PC-9 (cell line): ENCODE measurements around the gene BST2. TPM values are rescaled to one million over a fixed set of nuclear protein-coding genes. Genes with fewer than 3 reads are reported as not detected.

Experiments
- Bru-seq: library from RNA; stranded (reverse); fragments of 400-500 nt; gene quantifications from one replicate; lab custom pipeline; 2021; lab: Mats Ljungman, UMichigan
- BruChase-seq, 2 experiments: library from RNA; stranded (reverse); fragments of 400-500 nt; gene quantifications; one replicate each; lab custom pipeline; 2021; lab: Mats Ljungman, UMichigan
- BruUV-seq: library from RNA; stranded (reverse); fragments of 400-500 nt; replicated peaks from 2 replicates; lab custom pipeline; 2021; lab: Mats Ljungman, UMichigan
- CTCF ChIA-PET: fragments of 300-600 bp; sonication (Branson Sonifier 250); formaldehyde crosslinking; loops from one replicate; lab custom pipeline; 2022; ENCODE audit warnings: antibody characterized with exemption; lab: Charles Lee
- POLR2A ChIA-PET: fragments of 300-600 bp; sonication (Branson Sonifier 250); formaldehyde crosslinking; loops from one replicate; lab custom pipeline; 2022; ENCODE audit warnings: antibody characterized with exemption; ENCODE audit not compliant: unreplicated experiment; lab: Charles Lee
- DNase-seq, 2 experiments: peaks; one replicate each; pipeline versions ENCODE4 v3.0.0 to v3.0.0-alpha.2; 2015 to 2022; ENCODE audit warnings: mixed read lengths in 1 of 2
- H2AFZ ChIP-seq: fragments of 200-600 bp; sonication (generic); 2 replicates; pipeline ENCODE4 v1.8.1; 2017; ENCODE audit warnings: antibody characterized with exemption
- H3F3A ChIP-seq: fragments of 200-600 bp; sonication (generic); 2 replicates; pipeline ENCODE4 v1.8.1; 2017; ENCODE audit warnings: antibody characterized with exemption, mild to moderate bottlenecking, low read depth; ENCODE audit not compliant: insufficient read depth
- H3K27ac ChIP-seq: fragments of 200-600 bp; sonication (generic); 2 replicates; pipeline ENCODE4 v1.6.1; 2016; ENCODE audit warnings: mixed run types
- H3K27me3 ChIP-seq: fragments of 200-600 bp; sonication (generic); 2 replicates; pipeline ENCODE4 v1.6.1; 2016; ENCODE audit warnings: low read depth, mixed run types; ENCODE audit not compliant: insufficient read depth
- H3K36me3 ChIP-seq: fragments of 200-600 bp; sonication (generic); 2 replicates; pipeline ENCODE4 v1.6.1; 2016; ENCODE audit warnings: low read depth, mixed run types
- H3K4me1 ChIP-seq: fragments of 200-600 bp; sonication (generic); replicated peaks from 2 replicates; pipeline ENCODE4 v1.6.1; 2016; ENCODE audit warnings: mixed run types; ENCODE audit not compliant: insufficient read depth
- H3K4me2 ChIP-seq: fragments of 200-600 bp; sonication (generic); 2 replicates; pipeline ENCODE4 v1.6.1; 2017; ENCODE audit warnings: mixed run types
- H3K4me3 ChIP-seq: fragments of 200-600 bp; sonication (generic); 2 replicates; pipeline ENCODE4 v1.6.1; 2016; ENCODE audit warnings: mixed run types
- H3K79me2 ChIP-seq: fragments of 200-600 bp; sonication (generic); 2 replicates; pipeline ENCODE4 v1.6.1; 2017; ENCODE audit warnings: low read depth, mixed run types
- H3K9me2 ChIP-seq: fragments of 200-600 bp; sonication (generic); 2 replicates; pipeline ENCODE4 v1.8.1; 2017; ENCODE audit warnings: mild to moderate bottlenecking; ENCODE audit not compliant: insufficient read depth
- H3K9me3 ChIP-seq: fragments of 200-600 bp; sonication (generic); 2 replicates; pipeline ENCODE4 v1.8.1; 2016; ENCODE audit warnings: low read depth; ENCODE audit not compliant: insufficient read depth
- H4K20me1 ChIP-seq: fragments of 200-600 bp; sonication (generic); 2 replicates; pipeline ENCODE4 v1.8.1; 2017; ENCODE audit not compliant: insufficient read depth
- EZH2 ChIP-seq: fragments of 200-600 bp; sonication (generic); IDR thresholded peaks from 2 replicates; pipeline ENCODE4 v1.8.0; 2017; ENCODE audit warnings: antibody characterized with exemption, low read depth
- intact Hi-C: fragments of 100-400 bp; cut with micrococcal nuclease; formaldehyde crosslinking; loops from one replicate; pipeline ENCODE4 v1.10.0; 2022; ENCODE audit not compliant: unreplicated experiment
- long read RNA-seq: library from polyadenylated mRNA; stranded (forward); transcript quantifications from one replicate; pipeline ENCODE4 v2.0.0, GENCODE V29; 2022
- total RNA-seq: library from RNA; stranded (reverse); gene quantifications from 2 replicates; pipeline ENCODE4 v1.2.3, GENCODE V29; 2021
- TF ChIP-seq, protein P1 (sequence below): fragments of 200-600 bp; sonication (generic); conservative IDR thresholded peaks from 2 replicates; pipeline ENCODE4 v1.6.1; 2017; ENCODE audit warnings: mixed run types, antibody characterized with exemption, mild to moderate bottlenecking, moderate library complexity

Gene BST2, protein sequence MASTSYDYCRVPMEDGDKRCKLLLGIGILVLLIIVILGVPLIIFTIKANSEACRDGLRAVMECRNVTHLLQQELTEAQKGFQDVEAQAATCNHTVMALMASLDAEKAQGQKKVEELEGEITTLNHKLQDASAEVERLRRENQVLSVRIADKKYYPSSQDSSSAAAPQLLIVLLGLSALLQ
- total RNA-seq (2.7 and 3.3 TPM in 2 replicates), Bru-seq, nascent RNA (percentile 24 among the genes with signal in this experiment), BruChase-seq, experiment 1, labeled RNA remaining after a 2-hour chase (percentile 25 among the genes with signal in this experiment), BruChase-seq, experiment 2, labeled RNA remaining after a 6-hour chase (percentile 24 among the genes with signal in this experiment)
- long read RNA-seq, partial matches to known transcripts: 0 of 3 reads
- long read RNA-seq, other reads (novel, unspliced or antisense): 0 of 3 reads

DNA sequence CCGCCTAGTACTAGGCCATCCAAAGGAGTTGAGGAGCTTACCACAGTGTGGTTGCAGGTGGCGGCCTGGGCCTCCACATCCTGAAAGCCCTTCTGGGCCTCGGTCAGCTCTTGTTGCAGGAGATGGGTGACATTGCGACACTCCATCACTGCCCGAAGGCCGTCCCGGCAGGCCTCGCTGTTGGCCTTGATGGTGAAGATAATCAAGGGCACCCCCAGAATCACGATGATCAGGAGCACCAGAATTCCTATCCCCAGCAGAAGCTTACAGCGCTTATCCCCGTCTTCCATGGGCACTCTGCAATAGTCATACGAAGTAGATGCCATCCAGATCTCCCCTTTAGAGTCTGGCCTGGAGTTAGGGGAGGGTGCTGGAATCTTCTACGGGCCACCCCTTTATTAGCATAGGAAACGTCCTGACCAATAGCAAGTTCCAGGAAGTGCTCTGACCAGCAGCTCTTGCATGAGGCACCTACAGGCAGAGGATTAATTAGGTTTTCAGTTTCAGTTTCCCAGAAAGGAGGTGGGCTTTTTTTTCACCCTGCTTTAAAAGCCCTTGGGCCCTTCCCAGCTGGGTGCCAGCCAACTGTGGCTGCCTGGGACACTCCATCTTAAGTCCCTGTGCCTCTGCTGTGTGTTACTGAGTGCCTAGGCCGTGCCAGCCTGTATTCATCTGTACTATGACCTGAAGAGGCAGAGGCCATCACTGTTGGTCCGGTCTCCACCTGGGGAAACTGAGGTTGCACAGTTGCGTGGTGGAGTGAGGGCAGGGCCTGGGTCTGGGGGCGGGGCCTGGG lies at the start of gene BST2:
TSS of gene BST2 (minus strand) at position 381 of the 796 bp plus-strand sequence. CDS start at position 326, 55 bp downstream.
- H3K9me2 ChIP-seq: no peaks in the 10 kb centered on the region
- no peaks in the 10 kb centered on the region for H3K36me3 ChIP-seq
- no peaks in the 10 kb centered on the region for H3K9me3 ChIP-seq
- no peak for TF ChIP-seq EZH2
- TF ChIP-seq, protein P1, sequence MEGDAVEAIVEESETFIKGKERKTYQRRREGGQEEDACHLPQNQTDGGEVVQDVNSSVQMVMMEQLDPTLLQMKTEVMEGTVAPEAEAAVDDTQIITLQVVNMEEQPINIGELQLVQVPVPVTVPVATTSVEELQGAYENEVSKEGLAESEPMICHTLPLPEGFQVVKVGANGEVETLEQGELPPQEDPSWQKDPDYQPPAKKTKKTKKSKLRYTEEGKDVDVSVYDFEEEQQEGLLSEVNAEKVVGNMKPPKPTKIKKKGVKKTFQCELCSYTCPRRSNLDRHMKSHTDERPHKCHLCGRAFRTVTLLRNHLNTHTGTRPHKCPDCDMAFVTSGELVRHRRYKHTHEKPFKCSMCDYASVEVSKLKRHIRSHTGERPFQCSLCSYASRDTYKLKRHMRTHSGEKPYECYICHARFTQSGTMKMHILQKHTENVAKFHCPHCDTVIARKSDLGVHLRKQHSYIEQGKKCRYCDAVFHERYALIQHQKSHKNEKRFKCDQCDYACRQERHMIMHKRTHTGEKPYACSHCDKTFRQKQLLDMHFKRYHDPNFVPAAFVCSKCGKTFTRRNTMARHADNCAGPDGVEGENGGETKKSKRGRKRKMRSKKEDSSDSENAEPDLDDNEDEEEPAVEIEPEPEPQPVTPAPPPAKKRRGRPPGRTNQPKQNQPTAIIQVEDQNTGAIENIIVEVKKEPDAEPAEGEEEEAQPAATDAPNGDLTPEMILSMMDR: no peak
- H3K4me3 ChIP-seq: no peak within 1 kb of the TSS
- no peak within 1 kb of the TSS for H3K4me2 ChIP-seq
- peak; percentile 25 to 73 for DNase-seq
- no peaks in the 10 kb centered on the region; the same call in none of the 2 replicates for H3K4me1 ChIP-seq
- no TSS peak for BruUV-seq
- CTCF ChIA-PET: no interaction called here
- H3K79me2 ChIP-seq: no peaks in the 10 kb centered on the region
- peaks cover 5% of the 10 kb centered on the region; the same call in 1 of the 2 replicates for H3F3A ChIP-seq
- POLR2A ChIA-PET: no interaction called here
- H4K20me1 ChIP-seq: no peaks in the 10 kb centered on the region
- no peak within 1 kb of the TSS for H2AFZ ChIP-seq
- no peaks in the 10 kb centered on the region for H3K27me3 ChIP-seq
- no peak within 1 kb of the TSS for H3K27ac ChIP-seq
- intact Hi-C loops: no loop called here

DNA sequence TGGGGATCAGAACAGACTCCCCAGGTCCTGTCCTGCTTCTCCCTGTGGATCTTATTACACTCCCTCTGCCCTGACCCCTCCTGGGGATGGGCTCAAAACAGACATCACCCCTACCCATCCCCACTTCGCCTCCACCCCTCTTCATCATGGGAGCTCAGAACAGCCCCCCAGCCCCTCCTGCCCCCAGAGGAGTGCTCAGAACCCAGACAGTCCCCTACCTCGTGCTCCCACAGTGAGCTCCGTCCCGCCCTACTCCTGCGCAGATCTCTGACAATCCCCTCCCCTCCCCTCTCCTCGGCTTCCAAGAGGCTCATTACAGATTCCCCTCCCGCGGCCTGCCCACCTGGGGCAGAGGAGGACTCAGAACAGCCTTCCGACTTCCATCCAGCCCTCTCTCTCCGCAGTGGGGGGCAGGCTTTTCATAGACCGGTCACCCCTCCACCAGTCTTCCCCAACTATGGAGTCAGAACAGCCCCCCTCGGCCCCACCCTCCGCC lies 49.2 kb upstream of the BST2 start:
- no peaks in the 10 kb centered on the region for H3K27me3 ChIP-seq
- H3K9me2 ChIP-seq: no peaks in the 10 kb centered on the region
- H2AFZ ChIP-seq: no peak overlapping the region
- intact Hi-C loops: loop anchor here (5.0 kb wide), 1 partner anchor 403 kb away; the partner anchor contains the start of gene RPL18A
- DNase-seq: no peak
- H3K79me2 ChIP-seq: no peaks in the 10 kb centered on the region
- H3F3A ChIP-seq: peaks cover 27% of the 10 kb centered on the region
- BruUV-seq: no TSS peak
- ChIA-PET POLR2A (interaction anchor here (0.6 kb wide), 1 partner anchor 376 kb away, joined by 8 read pairs; no protein-coding TSS in a partner anchor), CTCF (interaction anchor here (0.6 kb wide), 1 partner anchor 122 kb away, joined by 3 read pairs; no protein-coding TSS in a partner anchor)
- peaks cover 14% of the 10 kb centered on the region for H3K4me1 ChIP-seq
- no peaks in the 10 kb centered on the region for H4K20me1 ChIP-seq
- H3K27ac ChIP-seq: no peak overlapping the region
- H3K4me2 ChIP-seq: no peak overlapping the region
- no peaks in the 10 kb centered on the region for H3K9me3 ChIP-seq
- TF ChIP-seq EZH2: no peak
- TF ChIP-seq, protein P1: no peak
- no peaks in the 10 kb centered on the region for H3K36me3 ChIP-seq
- H3K4me3 ChIP-seq: no peak overlapping the region

DNA sequence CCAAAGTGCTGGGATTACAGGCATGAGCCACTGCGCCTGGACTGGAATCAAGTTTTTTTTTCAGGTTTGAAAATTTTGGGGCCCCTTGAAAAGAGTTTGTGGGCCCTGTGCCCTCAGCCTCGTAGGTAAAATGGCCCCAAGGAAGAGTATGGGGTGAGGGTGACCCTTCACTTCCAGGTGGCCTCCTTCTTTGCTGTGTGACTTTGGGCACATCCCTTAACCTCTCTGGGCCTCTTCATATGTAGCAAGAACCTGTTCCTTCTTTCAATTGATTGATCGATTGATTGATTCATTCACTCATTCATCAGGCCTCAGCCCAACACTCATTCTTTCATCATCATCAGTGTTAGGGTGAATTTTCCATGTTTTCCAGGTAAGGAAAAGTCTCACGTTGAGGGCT lies 46.4 kb upstream of the BST2 start:
- TF ChIP-seq, protein P1: no peak
- TF ChIP-seq EZH2: no peak
- DNase-seq: no peak
- CTCF ChIA-PET: interaction anchor here (0.6 kb wide), 1 partner anchor 70 kb away, joined by 3 read pairs; no protein-coding TSS in a partner anchor
- intact Hi-C loops: loop anchor here (5.0 kb wide), 1 partner anchor 405 kb away; the partner anchor contains the start of gene RPL18A
- BruUV-seq: no TSS peak
- H3K4me3 ChIP-seq: no peak overlapping the region
- no peaks in the 10 kb centered on the region for H3K9me2 ChIP-seq
- no peaks in the 10 kb centered on the region for H3K9me3 ChIP-seq
- peaks cover 39% of the 10 kb centered on the region for H3F3A ChIP-seq
- POLR2A ChIA-PET: no interaction called here
- peaks cover 14% of the 10 kb centered on the region for H3K4me1 ChIP-seq
- H3K36me3 ChIP-seq: no peaks in the 10 kb centered on the region
- H3K4me2 ChIP-seq: no peak overlapping the region
- no peak overlapping the region for H2AFZ ChIP-seq
- H3K27me3 ChIP-seq: no peaks in the 10 kb centered on the region
- no peak overlapping the region; the same call in 1 of the 2 replicates for H3K27ac ChIP-seq
- H3K79me2 ChIP-seq: no peaks in the 10 kb centered on the region
- no peaks in the 10 kb centered on the region for H4K20me1 ChIP-seq
